HS-27A (cell line): ENCODE data around the gene NAV2.
"Not testable (repeated sequence)": the region's sequence is repeated elsewhere in the genome, so short reads cannot be mapped to it uniquely, and the experiment has no call there.

Experiments
- DNase-seq: peaks from one replicate; pipeline ENCODE4 v3.0.0-alpha.2; 2012; ENCODE audit warnings: low read depth, missing footprints

The NAV2 gene

GRCh38 chr11:20083877-20084276, 371.2 kb downstream of the NAV2 start:
- not testable (repeated sequence) for DNase-seq

GRCh38 chr11:20084921-20085814, 372.5 kb downstream of the NAV2 start:
- no peak for DNase-seq

DNA sequence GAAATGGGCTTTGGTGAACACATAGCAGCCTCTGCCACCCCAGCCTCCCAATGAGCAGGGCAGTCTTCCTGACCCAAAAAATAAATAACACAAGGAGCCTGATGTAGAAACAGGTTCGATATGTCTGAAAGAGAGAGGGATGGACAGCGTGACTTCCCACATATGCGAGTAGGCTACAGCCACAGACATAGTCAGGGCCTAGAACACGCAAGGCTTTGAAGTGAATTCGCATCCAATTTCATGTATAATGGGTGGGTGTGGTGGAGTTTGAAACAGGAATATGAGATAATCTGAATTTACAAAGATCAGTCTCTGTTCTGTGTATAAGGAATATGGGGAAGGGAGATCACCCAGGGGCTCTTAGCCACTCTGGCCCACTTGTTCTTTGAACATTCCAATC, 373.3 kb downstream of the NAV2 start:
- DNase-seq: no peak

DNA sequence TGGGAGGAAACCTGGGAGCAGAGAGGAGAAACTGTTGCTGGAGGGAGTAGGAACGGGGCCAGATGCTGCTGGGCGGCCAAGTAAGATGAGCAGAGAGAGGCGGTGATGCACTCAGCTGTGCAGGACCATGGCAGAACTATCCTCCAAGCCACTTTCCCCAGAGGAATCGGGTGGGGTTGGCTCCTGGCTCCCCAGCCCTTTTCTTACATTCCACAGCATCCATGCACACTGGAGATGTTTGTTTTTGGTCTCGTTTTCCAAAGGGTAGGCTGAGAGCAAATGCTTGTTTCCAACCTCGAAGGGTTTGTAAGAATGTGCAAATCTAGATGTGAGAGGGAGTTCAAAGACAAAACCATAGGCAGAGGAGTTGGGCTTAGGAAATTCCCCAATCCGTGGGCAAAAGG, 374.5 kb downstream of the NAV2 start:
- no peak for DNase-seq

DNA sequence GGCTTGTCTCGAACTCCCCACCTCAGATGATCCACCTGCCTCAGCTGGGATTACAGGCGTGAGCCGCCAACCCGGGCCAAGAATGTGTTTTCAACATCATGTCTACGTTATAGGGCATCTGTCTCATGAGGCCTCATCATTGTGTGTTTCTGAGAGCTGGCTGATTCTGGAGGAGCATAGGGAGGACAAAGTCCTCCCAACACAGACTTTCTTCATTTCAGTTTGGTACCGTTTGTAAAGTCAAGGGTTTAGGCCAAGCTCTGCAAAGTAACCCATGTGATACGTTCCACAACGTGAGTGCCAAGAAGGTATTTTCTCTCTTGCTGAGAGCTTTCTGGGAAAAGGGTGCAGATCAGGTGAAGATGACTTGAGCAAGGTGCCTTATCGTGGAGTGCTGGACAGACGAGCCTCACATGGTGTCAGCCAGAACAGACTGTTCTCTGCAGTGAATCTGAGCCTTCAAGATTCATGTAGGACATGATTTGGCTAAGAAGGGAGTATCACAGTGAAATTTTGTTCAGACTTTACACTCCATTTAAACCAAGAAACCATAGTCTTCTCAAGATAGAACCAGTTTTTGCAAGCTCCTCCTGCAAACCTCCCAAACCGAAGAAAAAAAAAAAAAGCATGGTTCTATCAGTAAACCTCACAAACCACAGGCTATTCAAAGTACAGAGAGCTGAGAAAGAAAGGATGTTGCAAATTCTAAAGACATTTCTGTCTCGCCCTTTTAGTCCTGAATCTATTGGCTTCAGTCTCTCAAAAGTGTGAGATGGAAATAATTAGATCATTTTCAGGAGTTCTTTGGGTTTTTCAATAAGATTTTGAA, 376.0 kb downstream of the NAV2 start:
- no peak for DNase-seq

DNA sequence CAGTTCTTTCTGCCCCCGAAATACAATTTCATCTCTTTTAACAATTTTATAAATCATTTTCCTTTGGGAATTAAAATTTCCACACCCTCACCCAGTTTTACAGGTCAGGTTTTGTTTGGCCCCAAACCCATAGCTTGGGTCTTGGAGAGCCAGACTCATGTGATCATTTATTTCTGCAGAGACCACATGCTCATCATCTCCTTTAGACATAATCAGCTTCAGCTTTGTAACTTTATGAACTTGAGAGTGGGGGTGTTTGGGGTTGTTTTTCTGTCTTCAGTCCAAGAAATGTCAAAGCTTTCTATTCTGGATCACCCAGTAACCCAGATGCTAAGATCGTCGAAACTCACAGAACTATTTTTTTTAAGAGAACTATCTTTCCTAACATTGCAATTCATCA, 376.7 kb downstream of the NAV2 start:
- DNase-seq: no peak

DNA sequence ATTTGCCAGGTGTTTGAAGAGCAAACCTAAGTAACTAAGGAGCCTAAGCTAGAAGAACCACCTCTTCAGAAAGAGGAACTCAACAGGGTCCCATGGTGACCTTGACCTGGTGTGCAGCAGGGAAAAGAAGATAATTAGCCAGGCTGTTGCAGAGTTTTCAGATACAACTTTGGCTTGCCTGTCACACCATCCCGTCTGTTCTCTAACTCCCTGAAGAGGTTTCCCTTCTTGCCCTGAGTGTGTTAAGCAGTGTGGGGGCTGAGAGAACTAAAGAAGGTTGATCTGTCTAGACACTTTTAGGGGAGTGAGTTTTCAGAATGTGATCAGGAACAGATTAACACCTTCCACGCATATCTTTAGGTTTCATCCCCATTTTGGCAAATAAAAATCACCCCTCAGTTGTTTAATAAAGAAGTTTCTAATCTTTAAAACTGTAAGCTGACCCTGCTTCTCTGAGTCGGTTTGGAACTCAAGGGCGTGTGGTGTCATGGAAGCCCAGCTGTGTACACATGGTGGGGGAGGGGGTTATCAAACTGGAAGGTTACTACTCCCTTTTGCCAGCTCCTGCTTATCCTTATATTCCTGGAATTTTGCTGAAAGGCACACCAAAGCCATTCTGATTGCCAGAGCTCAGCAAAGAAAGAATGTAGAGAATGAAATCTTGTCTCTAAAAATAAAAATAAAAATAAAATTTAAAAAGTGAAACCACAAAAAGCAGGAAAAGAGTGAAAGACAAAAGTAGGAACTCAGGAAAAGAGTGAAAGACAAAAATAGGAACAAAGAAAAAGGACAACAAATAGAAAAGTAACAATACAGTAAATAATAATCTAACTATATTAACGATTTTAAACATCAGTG, 377.4 kb downstream of the NAV2 start:
- no peak for DNase-seq

DNA sequence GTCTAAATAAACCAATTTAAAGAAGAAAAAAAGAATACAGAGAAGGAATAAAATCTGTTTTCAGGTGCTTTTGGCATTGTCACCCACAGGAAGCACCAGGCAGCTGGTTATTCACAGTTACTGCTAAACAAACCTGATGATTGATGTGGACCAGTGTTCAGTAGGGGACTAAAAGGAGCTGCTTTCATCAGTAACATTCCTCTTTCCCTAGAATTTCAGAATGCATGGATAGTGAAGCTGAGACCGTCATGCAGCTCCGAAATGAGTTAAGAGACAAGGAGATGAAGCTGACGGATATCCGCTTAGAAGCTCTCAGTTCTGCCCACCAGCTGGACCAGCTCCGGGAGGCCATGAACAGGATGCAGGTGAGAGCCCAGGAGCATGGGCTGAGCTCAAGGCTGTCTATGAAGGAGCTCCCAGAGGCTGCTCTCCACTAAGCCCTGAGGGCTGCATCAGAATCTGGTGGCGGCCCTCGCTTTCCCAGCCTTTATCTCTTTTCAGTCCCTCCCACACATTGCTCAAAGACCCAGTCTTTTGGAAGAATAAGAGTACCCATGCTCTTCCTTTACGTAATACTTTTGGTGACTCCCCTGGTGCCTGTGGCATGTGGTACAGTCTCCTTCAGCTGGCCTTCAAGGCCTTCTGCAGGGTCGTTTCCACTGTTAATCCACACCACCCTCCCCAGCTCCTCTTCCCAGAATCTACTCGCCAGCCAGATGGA, 378.2 kb downstream of the NAV2 start:
- no peak for DNase-seq

- no peak for DNase-seq
Observed at GRCh38 chr11:20093775-20094174, 381.1 kb downstream of the NAV2 start.

DNA sequence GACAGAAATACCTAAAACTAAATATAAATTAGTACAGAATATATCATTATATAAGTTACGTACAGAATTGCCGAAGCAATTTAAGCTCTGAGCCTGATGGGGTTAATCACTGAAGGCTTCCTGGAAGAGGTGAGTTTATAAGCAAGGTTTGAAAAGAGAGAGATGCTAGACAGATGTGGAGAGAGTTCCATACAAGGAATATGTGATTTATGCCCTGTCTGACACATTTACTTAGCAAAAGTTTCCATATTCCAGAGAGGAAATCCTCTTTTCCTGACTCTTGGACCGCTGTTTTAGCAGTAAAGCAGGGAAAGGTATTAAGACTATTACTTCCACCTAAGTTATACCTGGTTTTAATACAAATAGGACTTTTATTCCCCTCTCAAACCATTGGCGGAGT, 382.6 kb downstream of the NAV2 start:
- no peak for DNase-seq

DNA sequence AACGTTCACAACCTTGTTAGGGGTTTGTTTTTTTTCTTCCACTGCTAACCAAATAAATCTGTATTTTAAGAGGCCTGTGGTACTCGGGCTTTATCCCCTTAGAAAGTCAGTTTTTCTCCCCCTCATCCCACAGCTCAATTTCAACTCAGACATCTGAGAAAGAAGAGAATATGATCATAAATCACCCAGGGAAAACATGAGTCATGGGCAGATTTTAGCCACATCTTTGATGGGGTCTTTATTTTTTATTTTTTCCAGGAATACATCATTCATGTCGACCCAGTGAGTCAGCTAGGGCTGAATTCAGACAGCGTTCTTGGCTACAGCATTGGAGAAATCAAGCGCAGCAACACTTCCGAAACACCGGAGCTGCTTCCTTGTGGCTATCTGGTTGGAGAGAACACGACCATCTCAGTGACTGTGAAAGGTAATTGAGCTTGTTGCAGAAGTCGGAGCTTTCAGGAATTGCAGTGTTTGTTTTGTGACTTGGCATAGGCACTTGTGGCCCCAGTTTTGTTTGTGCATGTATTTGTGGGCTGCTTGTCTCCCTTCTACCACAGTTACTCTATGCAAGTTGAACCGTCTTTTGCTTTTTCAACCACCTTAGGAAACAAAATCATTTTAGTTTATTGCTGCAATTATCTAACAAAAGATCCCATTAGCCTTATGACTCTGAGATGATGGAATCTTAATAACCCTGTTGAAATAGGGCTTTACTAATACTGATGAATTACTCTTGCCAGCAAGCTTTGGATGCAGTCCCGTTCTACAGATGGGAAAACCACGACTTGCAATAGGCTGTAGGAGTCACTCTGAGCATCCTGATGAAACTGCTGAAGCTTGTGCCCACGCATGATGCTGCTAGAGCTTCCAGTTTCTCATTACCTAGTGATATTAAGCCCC, 384.9 kb downstream of the NAV2 start:
- DNase-seq: no peak

GRCh38 chr11:20099527-20099926, 386.9 kb downstream of the NAV2 start:
- DNase-seq: no peak

- no peak for DNase-seq
Observed at GRCh38 chr11:20102397-20102796, 389.8 kb downstream of the NAV2 start.

DNA sequence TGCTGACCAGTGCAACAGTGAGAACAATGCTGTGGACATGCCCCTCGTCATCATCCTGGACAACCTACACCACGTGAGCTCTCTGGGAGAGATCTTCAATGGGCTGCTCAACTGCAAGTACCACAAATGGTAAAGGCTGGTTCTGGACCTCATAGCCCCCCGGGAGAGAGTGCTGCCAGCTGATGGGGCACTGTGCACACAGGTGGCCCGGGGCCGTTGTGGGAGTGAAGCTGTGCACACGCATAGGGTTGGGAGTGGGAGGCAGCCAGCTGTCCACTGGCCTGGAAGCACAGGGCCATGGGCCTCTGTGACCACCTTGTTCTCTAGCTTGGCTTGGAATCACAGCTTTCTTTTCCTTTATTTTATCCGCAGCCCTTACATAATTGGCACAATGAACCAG, 390.6 kb downstream of the NAV2 start:
- DNase-seq: no peak

DNA sequence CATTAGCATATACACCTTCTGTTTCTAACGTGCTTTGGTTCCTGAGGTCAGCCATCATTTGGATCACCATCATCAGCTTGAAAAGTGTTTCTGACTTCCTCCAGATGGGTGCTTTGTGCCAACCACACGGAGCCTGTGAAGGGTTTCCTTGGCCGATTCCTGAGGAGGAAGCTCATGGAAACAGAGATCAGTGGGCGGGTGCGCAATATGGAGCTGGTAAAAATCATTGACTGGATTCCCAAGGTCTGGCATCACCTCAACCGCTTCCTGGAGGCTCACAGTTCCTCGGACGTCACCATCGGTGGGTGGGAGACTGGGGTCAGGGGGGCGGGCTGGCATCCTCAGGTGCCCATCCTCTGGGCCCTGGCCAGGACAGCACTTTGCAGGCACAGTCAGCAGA, 392.8 kb downstream of the NAV2 start:
- no peak for DNase-seq

DNA sequence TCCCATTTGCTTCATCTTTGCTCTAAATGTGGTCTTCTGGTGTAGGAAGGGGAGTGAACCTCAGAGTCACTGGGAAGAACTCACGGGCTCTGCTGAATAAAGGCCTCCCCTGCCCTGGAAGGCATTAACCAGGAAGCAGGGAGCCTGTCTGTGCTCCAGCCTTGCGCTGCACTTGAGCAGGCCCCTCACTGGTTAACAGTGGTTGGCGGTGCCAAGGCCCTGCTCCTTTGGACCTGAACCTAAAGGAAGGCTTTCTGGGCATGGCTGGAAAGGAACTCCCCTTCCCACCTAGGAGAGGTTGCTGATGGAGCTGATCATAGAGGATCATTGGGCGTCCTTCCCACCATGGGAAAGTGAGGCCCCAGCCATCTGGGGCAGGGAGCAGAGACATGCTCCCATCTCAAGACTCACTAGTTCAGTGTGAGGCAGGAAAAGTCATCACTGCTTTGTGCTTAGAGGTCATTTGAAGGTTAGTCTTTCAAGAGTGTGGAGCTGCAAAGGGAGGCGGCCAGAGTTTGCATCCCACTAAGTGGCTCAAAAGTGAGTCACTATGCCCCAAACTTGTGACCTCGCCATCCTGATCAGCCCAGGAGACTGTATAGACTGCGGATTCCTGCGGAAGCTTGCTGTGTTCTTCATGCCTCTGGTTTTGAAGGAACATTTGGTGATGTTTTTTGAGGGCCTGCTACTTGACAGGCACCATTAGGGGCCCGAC, 397.3 kb downstream of the NAV2 start:
- DNase-seq: no peak

- no peak for DNase-seq
Observed at GRCh38 chr11:20110908-20111669, 398.5 kb downstream of the NAV2 start.

DNA sequence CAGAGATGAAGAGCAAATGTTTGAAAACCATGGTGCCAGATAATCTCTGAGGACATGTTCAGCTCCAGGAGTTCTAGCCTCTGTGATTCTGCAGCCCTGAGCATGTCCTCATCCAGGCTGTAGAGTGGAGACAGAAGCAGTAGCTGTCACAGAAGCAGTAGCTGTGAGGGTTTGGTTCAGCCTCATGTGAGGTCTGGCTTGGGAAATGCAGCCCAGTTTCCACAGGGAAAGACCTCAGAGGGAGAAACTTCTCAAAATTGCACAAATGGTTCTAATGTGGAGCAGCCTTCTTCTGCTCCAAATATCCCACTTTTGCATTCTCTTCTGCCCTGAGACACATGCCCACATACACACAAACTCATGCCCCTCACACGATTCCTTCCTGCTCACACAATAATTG, 399.2 kb downstream of the NAV2 start:
- DNase-seq: no peak
